CD4-positive, alpha-beta T cell treated with Interleukin-17A for 4 hours (primary cell): Measurements from ENCODE around the gene KATNB1.
"Not testable (repeated sequence)": the region's sequence is repeated elsewhere in the genome, so short reads cannot be mapped to it uniquely, and the experiment has no call there.

ENCODE experiments used
- DNase-seq: peaks from one replicate; pipeline ENCODE4 v3.0.0-alpha.2; 2020; ENCODE audit warnings: mixed read lengths

KATNB1 gene

GRCh38 chr16:57779836-57780235 is 44.3 kb downstream of the KATNB1 start:
- not testable (repeated sequence) for DNase-seq

- no peak for DNase-seq
These were observed 45.8 kb downstream of the KATNB1 start for GRCh38 chr16:57781349-57781740.

GRCh38 chr16:57781741-57782606 is 46.4 kb downstream of the KATNB1 start:
- no peak for DNase-seq

DNA sequence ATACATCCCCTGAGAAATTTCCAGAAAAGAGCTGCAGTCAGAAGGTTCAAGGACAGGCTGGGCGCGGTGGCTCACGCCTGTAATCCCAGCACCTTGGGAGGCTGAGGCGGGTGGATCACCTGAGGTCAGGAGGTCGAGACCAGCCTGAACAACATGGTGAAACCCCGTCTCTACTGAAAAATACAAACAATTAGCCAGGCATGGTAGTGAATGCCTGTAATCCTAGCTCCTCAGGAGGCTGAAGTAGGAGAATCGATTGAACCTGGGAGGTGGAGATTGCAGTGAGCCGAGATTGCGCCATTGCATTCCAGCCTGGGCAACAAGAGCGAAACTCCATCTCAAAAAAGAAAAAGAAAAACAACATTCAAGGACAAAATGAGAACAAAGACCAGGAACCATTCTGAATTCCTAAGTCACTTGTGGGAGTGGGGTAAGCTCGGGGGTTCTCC is 47.1 kb downstream of the KATNB1 start:
- DNase-seq = not testable (repeated sequence)

- DNase-seq = no peak
These were observed 47.5 kb downstream of the KATNB1 start for GRCh38 chr16:57783116-57783515.

GRCh38 chr16:57783883-57784282 is 48.3 kb downstream of the KATNB1 start:
- DNase-seq = no peak

GRCh38 chr16:57784334-57784733 is 48.8 kb downstream of the KATNB1 start:
- DNase-seq = no peak

DNA sequence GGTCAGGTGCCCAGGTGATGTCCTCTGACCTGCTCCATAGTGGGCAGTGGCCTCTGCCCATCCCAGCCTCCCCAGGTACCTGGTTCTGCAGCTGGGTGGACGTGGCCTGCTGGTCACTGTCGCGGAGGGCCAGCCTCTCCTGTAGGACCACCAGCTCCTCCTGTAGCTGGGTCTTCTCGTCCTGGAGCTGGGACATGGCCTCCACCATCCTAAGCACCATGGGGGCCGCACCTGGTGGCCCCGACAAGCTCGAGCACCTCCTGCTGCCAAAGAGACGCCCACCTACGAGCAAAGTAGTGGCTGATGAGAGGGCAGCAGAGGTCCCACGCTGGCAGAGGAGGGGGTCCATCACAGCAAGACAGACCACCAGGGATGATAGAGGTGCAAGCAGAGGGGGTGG is 49.8 kb downstream of the KATNB1 start:
- DNase-seq = no peak

GRCh38 chr16:57785924-57786323 is 50.4 kb downstream of the KATNB1 start:
- no peak for DNase-seq

DNA sequence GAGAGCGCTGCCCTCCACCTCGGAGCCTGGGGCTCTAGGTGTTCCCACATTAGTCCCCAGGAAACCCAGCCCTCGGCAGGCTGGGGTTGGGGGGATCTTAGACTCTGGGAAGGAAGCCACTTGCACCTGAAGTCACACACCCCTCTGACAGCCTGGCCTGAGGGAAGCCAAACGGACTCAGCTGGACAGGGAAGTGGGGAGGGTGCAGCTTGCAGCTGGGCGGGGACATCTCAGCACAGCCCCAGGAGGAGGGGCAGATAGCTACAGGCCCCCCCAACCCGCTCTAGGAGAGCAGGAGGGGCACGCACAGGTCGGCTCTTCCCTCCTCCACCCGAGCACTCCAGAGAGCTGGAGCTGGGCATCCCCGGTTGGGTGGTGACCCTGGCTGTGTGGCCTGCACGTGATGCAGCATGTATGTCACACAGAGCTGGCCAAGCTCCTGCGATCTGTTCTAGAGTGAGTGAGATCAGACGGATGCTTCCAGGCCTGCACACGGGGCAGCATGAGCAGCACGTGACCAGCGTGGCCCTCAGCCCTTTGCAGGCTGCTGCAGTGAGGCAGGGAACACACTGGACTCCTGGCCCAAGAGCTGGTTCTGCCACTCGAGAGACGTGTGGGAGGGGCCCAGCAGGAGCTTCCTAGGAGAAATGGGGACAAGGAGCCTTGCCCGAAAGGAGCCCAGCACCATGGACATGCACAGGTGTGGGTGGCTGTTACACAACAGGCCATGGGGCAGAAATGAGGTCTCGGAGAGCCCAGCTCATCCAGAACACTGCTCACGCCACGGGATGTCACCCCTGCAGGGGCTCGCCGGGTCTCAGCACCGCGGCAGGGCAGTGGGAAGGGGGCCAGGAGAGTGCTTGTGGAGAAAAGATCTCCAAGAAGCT is 51.3 kb downstream of the KATNB1 start:
- DNase-seq = no peak

DNA sequence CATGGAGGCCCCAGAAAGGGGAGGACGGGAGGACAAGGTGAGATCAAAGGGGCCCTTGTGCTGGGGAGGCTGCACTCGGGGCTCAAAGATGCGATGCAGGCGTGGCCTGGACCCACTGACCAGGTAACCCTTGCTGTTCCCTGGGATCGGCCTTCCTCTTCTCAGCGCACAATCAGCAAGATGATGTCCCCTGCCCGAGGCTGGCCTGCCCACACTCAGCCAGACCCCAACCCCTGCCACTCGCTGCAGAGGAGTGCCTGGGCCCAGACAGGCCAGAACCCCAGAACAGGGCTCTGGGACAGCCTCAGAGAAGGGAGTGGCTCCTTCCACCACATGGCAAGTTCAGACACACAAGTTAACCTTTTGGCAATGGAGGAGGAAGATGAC is 51.9 kb downstream of the KATNB1 start:
- no peak for DNase-seq

GRCh38 chr16:57788252-57788841 is 52.8 kb downstream of the KATNB1 start:
- DNase-seq = no peak

DNA sequence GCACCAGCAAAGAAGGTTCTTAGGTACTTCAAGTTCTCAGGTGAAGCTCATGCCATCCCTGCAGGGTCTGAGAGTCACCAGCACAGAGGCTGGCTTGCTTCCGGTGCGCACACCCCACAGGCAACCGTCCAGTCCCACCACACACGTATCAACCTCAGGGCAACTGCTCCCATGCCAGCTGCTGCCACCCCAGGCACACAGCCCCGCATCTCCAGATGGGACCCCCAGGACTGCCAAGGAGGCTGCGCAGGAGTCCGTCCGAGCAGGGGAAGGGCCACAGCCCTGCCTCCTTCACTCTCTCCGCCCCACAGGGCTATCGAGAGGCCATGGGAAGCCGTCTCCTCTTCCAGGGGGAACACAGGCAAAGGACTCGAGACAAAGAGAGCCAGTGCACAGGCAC is 53.4 kb downstream of the KATNB1 start:
- no peak for DNase-seq

DNA sequence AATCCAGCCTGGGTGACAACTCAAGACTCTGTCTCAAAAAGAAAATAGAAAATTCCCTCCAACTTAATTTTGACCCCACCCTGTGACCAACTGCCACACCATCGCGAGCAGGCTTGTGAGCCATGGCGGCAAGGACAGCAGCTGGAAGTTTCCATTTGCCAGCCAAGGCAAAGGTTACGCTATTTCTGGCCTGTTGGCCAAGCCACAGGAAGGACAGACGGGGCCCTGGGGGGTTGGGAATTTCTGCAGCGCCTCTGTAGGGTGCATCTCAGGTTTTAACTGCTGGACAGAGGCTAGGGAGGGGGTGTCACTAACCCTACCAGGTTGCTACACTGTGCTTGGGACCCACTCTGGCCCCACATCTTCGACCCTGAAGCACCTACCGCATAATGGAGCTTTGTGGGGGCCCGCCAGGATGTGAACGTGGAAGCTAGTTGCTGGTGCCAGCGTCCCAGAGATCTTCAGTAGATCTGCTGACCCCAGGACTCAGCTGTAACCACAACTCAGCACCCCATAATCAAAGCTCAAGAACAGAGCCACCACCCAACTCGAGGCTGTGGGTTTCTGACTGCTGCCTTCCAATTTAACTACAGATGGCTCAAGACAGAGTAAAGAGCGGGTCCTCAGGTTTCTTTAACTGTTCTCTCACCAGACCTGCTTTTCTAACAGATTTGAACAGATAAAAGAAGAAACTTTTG is 55.8 kb downstream of the KATNB1 start:
- no peak for DNase-seq

- DNase-seq = no peak
These were observed 56.4 kb downstream of the KATNB1 start for GRCh38 chr16:57791893-57792461.

GRCh38 chr16:57794849-57795430 is 59.4 kb downstream of the KATNB1 start:
- DNase-seq = no peak

GRCh38 chr16:57795431-57795878 is 59.9 kb downstream of the KATNB1 start:
- peak; percentile 40 for DNase-seq

DNA sequence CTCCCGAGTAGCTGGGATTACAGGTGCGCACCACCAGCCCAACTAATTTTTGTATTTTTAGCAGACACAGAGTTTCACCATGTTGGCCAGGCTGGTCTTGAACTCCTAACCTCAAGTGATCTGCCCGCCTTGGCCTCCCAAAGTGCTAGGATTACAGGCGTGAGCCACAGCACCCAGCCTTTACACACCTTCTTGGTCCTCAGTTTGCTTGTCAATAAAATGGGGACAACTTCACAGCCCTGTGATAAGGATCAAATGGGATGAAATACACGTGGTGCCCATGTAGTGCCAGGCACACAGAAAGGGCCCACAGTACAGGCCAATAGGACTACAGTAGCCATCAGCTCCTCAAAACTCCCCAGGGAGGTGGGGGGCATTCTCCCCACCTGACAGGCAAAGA is 60.4 kb downstream of the KATNB1 start:
- not testable (repeated sequence) for DNase-seq

GRCh38 chr16:57797216-57797525 is 61.6 kb downstream of the KATNB1 start:
- DNase-seq = no peak

DNA sequence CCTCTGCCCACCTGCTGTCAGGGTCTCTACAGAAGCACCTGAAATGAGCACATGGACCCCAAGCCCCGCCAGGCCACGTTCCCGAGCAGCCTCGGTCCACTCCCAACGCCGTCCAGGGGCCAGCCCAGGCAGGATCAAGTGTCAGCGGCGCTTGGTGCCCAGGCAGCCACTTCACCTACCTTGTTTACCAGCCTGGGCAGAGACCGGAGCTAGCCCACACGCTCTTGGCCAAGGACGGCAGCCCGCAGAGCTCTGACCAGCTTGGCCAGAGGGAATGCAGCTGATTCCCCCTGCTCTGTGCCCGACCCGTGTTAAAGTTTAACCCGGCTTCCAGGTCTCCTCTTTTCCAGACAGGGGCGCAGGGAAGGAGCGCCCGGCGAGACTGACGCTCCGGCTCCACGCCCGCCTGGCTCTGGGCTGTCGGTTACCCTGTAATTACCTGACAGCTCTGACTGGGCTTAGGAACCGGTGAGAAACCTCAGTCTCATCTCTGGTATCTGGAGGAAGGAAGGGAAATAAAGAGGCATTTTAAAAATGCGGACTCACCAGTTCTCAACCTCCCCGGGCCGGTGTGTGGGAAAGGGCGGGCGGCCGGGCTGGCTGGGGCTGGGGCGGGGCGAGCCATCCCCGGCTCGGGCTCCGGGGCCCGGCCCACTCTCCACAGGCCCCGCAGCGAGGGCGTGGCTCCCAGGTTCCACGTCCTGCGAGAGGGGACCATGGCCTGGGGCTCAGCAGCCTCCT is 62.1 kb downstream of the KATNB1 start:
- no peak for DNase-seq

- DNase-seq = no peak
These were observed 62.8 kb downstream of the KATNB1 start for GRCh38 chr16:57798267-57798810.
